Body of pancreas (tissue), 4 donors: ENCODE measurements around the gene BEND3.

Experiments
- POLR2A ChIP-seq, 3 donors: fragments of 450-650 bp; IDR thresholded peaks; one replicate each; pipeline ENCODE4 v1.6.1; 2016; ENCODE audit warnings: antibody characterized with exemption in 3 of 3, mild to moderate bottlenecking in 2 of 3
- TF ChIP-seq, protein P1 (sequence below), 7 experiments: fragments of 450-650 bp in 4 of 7; fragments of 200-600 bp in 3 of 7; sonication (generic) in 3 of 7; IDR thresholded peaks; one replicate each; pipeline ENCODE4 v1.5.1; 2016 to 2019; ENCODE audit warnings: antibody characterized with exemption in 7 of 7

- TF ChIP-seq POLR2A (IDR thresholded peaks at IDR 0.05): no peak
- TF ChIP-seq, protein P1, sequence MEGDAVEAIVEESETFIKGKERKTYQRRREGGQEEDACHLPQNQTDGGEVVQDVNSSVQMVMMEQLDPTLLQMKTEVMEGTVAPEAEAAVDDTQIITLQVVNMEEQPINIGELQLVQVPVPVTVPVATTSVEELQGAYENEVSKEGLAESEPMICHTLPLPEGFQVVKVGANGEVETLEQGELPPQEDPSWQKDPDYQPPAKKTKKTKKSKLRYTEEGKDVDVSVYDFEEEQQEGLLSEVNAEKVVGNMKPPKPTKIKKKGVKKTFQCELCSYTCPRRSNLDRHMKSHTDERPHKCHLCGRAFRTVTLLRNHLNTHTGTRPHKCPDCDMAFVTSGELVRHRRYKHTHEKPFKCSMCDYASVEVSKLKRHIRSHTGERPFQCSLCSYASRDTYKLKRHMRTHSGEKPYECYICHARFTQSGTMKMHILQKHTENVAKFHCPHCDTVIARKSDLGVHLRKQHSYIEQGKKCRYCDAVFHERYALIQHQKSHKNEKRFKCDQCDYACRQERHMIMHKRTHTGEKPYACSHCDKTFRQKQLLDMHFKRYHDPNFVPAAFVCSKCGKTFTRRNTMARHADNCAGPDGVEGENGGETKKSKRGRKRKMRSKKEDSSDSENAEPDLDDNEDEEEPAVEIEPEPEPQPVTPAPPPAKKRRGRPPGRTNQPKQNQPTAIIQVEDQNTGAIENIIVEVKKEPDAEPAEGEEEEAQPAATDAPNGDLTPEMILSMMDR (IDR thresholded peaks at IDR 0.05): no peak
These were observed 44.6 kb downstream of the BEND3 start for GRCh38 chr6:107070686-107071085.
